Measurements from ENCODE around the gene PRICKLE1. TPM values are rescaled to one million over a fixed set of nuclear protein-coding genes. Genes with fewer than 3 reads are reported as not detected.

PRICKLE1 gene
- total and polyA plus RNA-seq, 10 of the 15 experiments (the other 5 are each of a cell fraction or from before 2014, with no cell fraction given) = 0.47 to 2.8 (median 0.86) TPM

- Histone ChIP-seq H2AFZ (ENCODE audit: control insufficient read depth, low read depth, low read length) (no peak overlapping the region), H3K27me3 (replicated peaks in 1 of 2; ENCODE audit: control insufficient read depth in 2 of 2, insufficient read depth in 2 of 2, low read length in 1 of 2) (no peaks in the 10 kb centered on the region; a peak in 1 of 4 replicates), H3K4me2 (ENCODE audit: control insufficient read depth, insufficient read depth) (no peak overlapping the region), H3K9ac (ENCODE audit: control insufficient read depth, insufficient read depth, low read length) (no peak overlapping the region), H3K4me1 (ENCODE audit: control insufficient read depth, insufficient read depth, low read length) (no peaks in the 10 kb centered on the region), H3K4me3 (no peak overlapping the region), H3K27ac (ENCODE audit: control insufficient read depth, insufficient read depth) (no peak overlapping the region), H3K36me3 (ENCODE audit: control insufficient read depth in 2 of 2, insufficient read depth in 2 of 2, low read length in 1 of 2) (no peaks in the 10 kb centered on the region), H3K79me2 (ENCODE audit: control insufficient read depth, insufficient read depth, low read length) (no peaks in the 10 kb centered on the region), H3K9me3 (replicated peaks; ENCODE audit: control insufficient read depth, insufficient read depth, low read length) (no peaks in the 10 kb centered on the region), H4K20me1 (ENCODE audit: control insufficient read depth, insufficient read depth) (no peaks in the 10 kb centered on the region)
- DNase-seq (ENCODE audit: low read depth, low spot score) (no peak), FAIRE-seq (no peak), ATAC-seq (no peak)
- POLR2A ChIA-PET = no interaction called here
- intact Hi-C loops (cut with micrococcal nuclease; ENCODE audit: unreplicated experiment) = no loop called here
- SMC1A ChIA-PET (ENCODE audit: uncharacterized antibody, unreplicated experiment) = no interaction called here
- no peak for TF ChIP-seq KAT2A (conservative IDR thresholded peaks at IDR 0.05; ENCODE audit: control insufficient read depth, low read depth, low read length)
- no peak for TF ChIP-seq BHLHE40 (IDR thresholded peaks at IDR 0.05; ENCODE audit: borderline replicate concordance in 1 of 2, low read depth in 2 of 2, low read length in 1 of 2)
- no peak for TF ChIP-seq NKRF (conservative IDR thresholded peaks at IDR 0.05)
- TF ChIP-seq ZNF274 (IDR thresholded peaks at IDR 0.05; ENCODE audit: insufficient read depth, insufficient read length) = no peak
- no peak for TF ChIP-seq SPI1 (IDR thresholded peaks at IDR 0.05; ENCODE audit: borderline replicate concordance, insufficient read depth, low read depth, low read length)
- TF ChIP-seq TCF7 (IDR thresholded peaks at IDR 0.05; ENCODE audit: borderline replicate concordance) = no peak
- no peak for TF ChIP-seq PML (IDR thresholded peaks at IDR 0.05; ENCODE audit: low read length)
- no peak for TF ChIP-seq CREM (IDR thresholded peaks at IDR 0.05; ENCODE audit: low read depth)
- TF ChIP-seq ZBTB11 (CRISPR knock-in tag; IDR thresholded peaks at IDR 0.05) = no peak
- BruUV-seq (replicated peaks) = no TSS peak
- in situ Hi-C loops (cut with MboI) = loop anchor here (25.0 kb wide), 1 partner anchor 101 kb away; no protein-coding TSS in a partner anchor
- RAD21 ChIA-PET (ENCODE audit: unreplicated experiment) = no interaction called here
- 16% methylated on average over 4 of the region's 4 CpGs for WGBS (ENCODE audit: insufficient coverage, insufficient replicate concordance, low lambda C conversion rate, missing lambda C conversion rate)
- CTCF ChIA-PET = no interaction called here
These were observed 22.2 kb upstream of the PRICKLE1 start for GRCh38 chr12:42611571-42612230.

All from GM12878 (cell line).